Thyroid gland (tissue), 4 donors: ENCODE measurements around the gene RYR3.

Source experiments
- CTCF ChIP-seq, 6 experiments: fragments of 200-600 bp in 3 of 6; fragments of 450-650 bp in 3 of 6; sonication (generic) in 3 of 6; IDR thresholded peaks; one replicate each; pipeline ENCODE4 v1.5.1; 2016 to 2019; ENCODE audit warnings: antibody characterized with exemption in 6 of 6, mild to moderate bottlenecking in 2 of 6, inconsistent platforms in 1 of 6, moderate library complexity in 1 of 6
- POLR2A ChIP-seq, 2 donors: fragments of 450-650 bp; IDR thresholded peaks; one replicate each; pipeline ENCODE4 v1.6.1; 2017; ENCODE audit warnings: antibody characterized with exemption in 2 of 2, mild to moderate bottlenecking in 2 of 2, moderate library complexity in 1 of 2

DNA sequence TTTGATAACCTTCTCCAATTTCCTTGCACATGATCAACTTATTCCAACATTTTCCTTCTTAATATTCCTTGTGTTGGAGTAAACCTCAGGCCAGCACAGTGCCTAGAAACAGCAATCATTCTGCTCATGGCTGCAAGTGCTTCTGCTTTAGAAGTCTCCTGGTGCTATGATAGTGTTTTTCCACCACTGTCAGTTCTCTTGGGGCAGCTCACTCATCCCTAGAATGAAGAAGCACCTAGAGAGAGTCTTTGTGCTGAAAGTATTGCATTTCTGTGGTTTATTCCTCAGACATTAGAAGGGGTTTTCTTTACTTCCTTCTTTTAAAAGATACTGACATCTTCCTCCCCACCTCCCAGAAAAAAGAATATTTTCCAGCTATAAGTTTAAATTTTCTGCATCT is 183.5 kb downstream of the RYR3 start:
- TF ChIP-seq POLR2A (IDR thresholded peaks at IDR 0.05) (no peak), CTCF (IDR thresholded peaks at IDR 0.05) (no peak)
